HEK293 (cell line): ENCODE measurements around the gene PDIA5.

Experiments used
- CTCF ChIA-PET: fragments of 350-600 bp; formaldehyde crosslinking; extraction: SDS; loops from one replicate; lab custom pipeline; 2021; ENCODE audit warnings: antibody characterized with exemption; lab: Yijun Ruan, JAX
- POLR2A ChIA-PET: fragments of 300-600 bp; formaldehyde crosslinking; extraction: SDS; loops from one replicate; lab custom pipeline; 2020; ENCODE audit warnings: antibody characterized with exemption, inconsistent platforms; lab: Yijun Ruan, JAX
- H3K27ac ChIP-seq: fragments of 200-500 bp; sonication (Bioruptor generic); 2 replicates; pipeline ENCODE4 v1.5.1; 2014; ENCODE audit warnings: low read depth, low read length, control low read depth, inconsistent platforms; ENCODE audit errors: extremely low read depth
- H3K36me3 ChIP-seq, 2 experiments: fragments of 200-500 bp in 1 of 2; sonication (Bioruptor generic) in 1 of 2; 1 replicate in 1 of 2; 2 replicates in 1 of 2; pipeline ENCODE4 v1.5.1; 2014 to 2017; ENCODE audit warnings: inconsistent platforms in 2 of 2, low read length in 2 of 2; ENCODE audit not compliant: control insufficient read depth in 2 of 2, insufficient read depth in 1 of 2
- H3K4me1 ChIP-seq: fragments of 200-500 bp; sonication (Bioruptor generic); 2 replicates; pipeline ENCODE4 v1.5.1; 2014; ENCODE audit warnings: mild to moderate bottlenecking, low read length, inconsistent platforms; ENCODE audit not compliant: control insufficient read depth, insufficient read depth
- H3K4me3 ChIP-seq: 2 replicates; pipeline ENCODE4 v1.5.1; 2011; ENCODE audit warnings: low read depth, mild to moderate bottlenecking, control low read depth, low read length, moderate library complexity
- H3K9me3 ChIP-seq: fragments of 200-500 bp; sonication (Bioruptor generic); 2 replicates; pipeline ENCODE4 v1.5.1; 2014; ENCODE audit warnings: low read depth, low read length, inconsistent platforms; ENCODE audit not compliant: control insufficient read depth, insufficient read depth
- EGR2 ChIP-seq: fragments of 450-650 bp; formaldehyde crosslinking; IDR thresholded peaks from 2 replicates; pipeline ENCODE4 v1.5.1; 2016; ENCODE audit warnings: low read depth, missing biosample characterization, missing genetic modification characterization
- IKZF3 ChIP-seq: fragments of 450-650 bp; IDR thresholded peaks from 2 replicates; pipeline ENCODE4 v1.5.0; 2018; ENCODE audit warnings: missing biosample characterization, mild to moderate bottlenecking, missing genetic modification characterization, moderate library complexity
- KLF9 ChIP-seq: fragments of 450-650 bp; formaldehyde crosslinking; IDR thresholded peaks from 2 replicates; pipeline ENCODE4 v1.5.1; 2016; ENCODE audit warnings: missing biosample characterization, missing genetic modification characterization, low read depth
- OSR2 ChIP-seq: fragments of 450-650 bp; formaldehyde crosslinking; IDR thresholded peaks from 2 replicates; pipeline ENCODE4 v1.5.1; 2016; ENCODE audit warnings: missing biosample characterization, missing genetic modification characterization
- RBAK ChIP-seq: fragments of 450-650 bp; formaldehyde crosslinking; IDR thresholded peaks from 2 replicates; pipeline ENCODE4 v1.5.1; 2016; ENCODE audit warnings: missing biosample characterization, missing genetic modification characterization
- WT1 ChIP-seq: fragments of 450-650 bp; formaldehyde crosslinking; IDR thresholded peaks from 2 replicates; pipeline ENCODE4 v1.5.1; 2016; ENCODE audit warnings: missing biosample characterization, missing genetic modification characterization
- ZBTB10 ChIP-seq: fragments of 450-650 bp; formaldehyde crosslinking; IDR thresholded peaks from 2 replicates; pipeline ENCODE4 v1.5.1; 2016; ENCODE audit warnings: missing biosample characterization, missing genetic modification characterization
- ZBTB17 ChIP-seq: fragments of 450-650 bp; formaldehyde crosslinking; IDR thresholded peaks from 2 replicates; pipeline ENCODE4 v1.5.1; 2016; ENCODE audit warnings: missing biosample characterization, missing genetic modification characterization
- ZBTB26 ChIP-seq: fragments of 450-650 bp; formaldehyde crosslinking; optimal IDR thresholded peaks from 2 replicates; pipeline ENCODE3; 2016; ENCODE audit warnings: missing biosample characterization, mild to moderate bottlenecking, missing genetic modification characterization
- ZFP3 ChIP-seq: fragments of 450-650 bp; formaldehyde crosslinking; IDR thresholded peaks from 2 replicates; pipeline ENCODE4 v1.5.1; 2016; ENCODE audit warnings: low read depth, missing biosample characterization, missing genetic modification characterization
- ZNF157 ChIP-seq: fragments of 450-650 bp; formaldehyde crosslinking; IDR thresholded peaks from 2 replicates; pipeline ENCODE4 v1.5.1; 2016; ENCODE audit warnings: missing biosample characterization, missing genetic modification characterization
- ZNF18 ChIP-seq: fragments of 450-650 bp; formaldehyde crosslinking; IDR thresholded peaks from 2 replicates; pipeline ENCODE4 v1.5.1; 2016; ENCODE audit warnings: missing biosample characterization, missing genetic modification characterization
- ZNF600 ChIP-seq: fragments of 450-650 bp; formaldehyde crosslinking; IDR thresholded peaks from 2 replicates; pipeline ENCODE4 v1.5.1; 2016; ENCODE audit warnings: missing biosample characterization, missing genetic modification characterization
- ZNF610 ChIP-seq: fragments of 450-650 bp; formaldehyde crosslinking; IDR thresholded peaks from 2 replicates; pipeline ENCODE4 v1.5.1; 2016; ENCODE audit warnings: missing biosample characterization, missing genetic modification characterization, borderline replicate concordance
- ZNF692 ChIP-seq: fragments of 450-650 bp; formaldehyde crosslinking; IDR thresholded peaks from 2 replicates; pipeline ENCODE4 v1.5.1; 2016; ENCODE audit warnings: missing biosample characterization, missing genetic modification characterization
- ZXDB ChIP-seq: fragments of 450-650 bp; formaldehyde crosslinking; IDR thresholded peaks from 2 replicates; pipeline ENCODE4 v1.5.1; 2016; ENCODE audit warnings: missing biosample characterization, missing genetic modification characterization

PDIA5 gene

GRCh38 chr3:123071146-123071545, 4.3 kb downstream of the PDIA5 start (continued):
- TF ChIP-seq EGR2 (peak; percentile 71), ZFP3 (tag by site-specific recombination) (no peak), ZNF600 (tag by site-specific recombination) (0 out of 2 replicates have a peak, but pooled peaks have one; percentile 11), RBAK (no peak), ZNF610 (no peak), ZBTB10 (no peak), ZNF18 (no peak), ZBTB26 (tag by site-specific recombination) (no peak)

- ChIA-PET CTCF (no interaction called here), POLR2A (interaction anchor here (0.6 kb wide), 1 partner anchor 21 kb away, joined by 5 read pairs; no protein-coding TSS in a partner anchor)
- TF ChIP-seq ZBTB17 (tag by site-specific recombination) (peak; percentile 34; the same call in 1 of the 2 replicates), ZXDB (tag by site-specific recombination) (no peak), ZBTB10 (no peak)
- Histone ChIP-seq H3K36me3 (no peaks in the 10 kb centered on the region), H3K27ac (no peak overlapping the region), H3K9me3 (no peaks in the 10 kb centered on the region), H3K4me3 (no peak overlapping the region), H3K4me1 (peaks cover 13% of the 10 kb centered on the region)
These were observed 4.8 kb downstream of the PDIA5 start for GRCh38 chr3:123071581-123071980.

GRCh38 chr3:123072152-123072551, 5.3 kb downstream of the PDIA5 start:
- CTCF ChIA-PET: interaction anchor here (0.6 kb wide), 1 partner anchor 1174 kb away, joined by 3 read pairs; no protein-coding TSS in a partner anchor
- peaks cover 17% of the 10 kb centered on the region for H3K4me1 ChIP-seq
- H3K27ac ChIP-seq: no peak overlapping the region
- TF ChIP-seq ZNF692 (no peak), OSR2 (tag by site-specific recombination) (peak; percentile 31; the same call in 1 of the 2 replicates), ZNF157 (tag by site-specific recombination) (no peak), IKZF3 (tag by site-specific recombination) (no peak), KLF9 (no peak), WT1 (tag by site-specific recombination) (no peak)
- H3K36me3 ChIP-seq: no peaks in the 10 kb centered on the region
- no peak overlapping the region for H3K4me3 ChIP-seq
- POLR2A ChIA-PET: interaction anchor here (0.6 kb wide), 1 partner anchor 21 kb away, joined by 5 read pairs; no protein-coding TSS in a partner anchor
- H3K9me3 ChIP-seq: no peaks in the 10 kb centered on the region
